Jurkat, Clone E6-1 (cell line): ENCODE data around the gene U2SURP.
"Not testable (repeated sequence)": the region's sequence is repeated elsewhere in the genome, so short reads cannot be mapped to it uniquely, and the experiment has no call there.

ENCODE experiments used
- DNase-seq: peaks from one replicate; pipeline ENCODE4 v3.0.0-alpha.2; 2011; ENCODE audit warnings: low read depth, low spot score
- H3K4me3 ChIP-seq: 2 replicates; pipeline ENCODE4 v1.5.1; 2011; ENCODE audit warnings: mild to moderate bottlenecking, low read length, control low read depth, moderate library complexity

Gene U2SURP

GRCh38 chr3:142975316-142975995, 25.9 kb upstream of the U2SURP start:
- no peak for DNase-seq
- no peak overlapping the region for H3K4me3 ChIP-seq

GRCh38 chr3:142976621-142977398, 24.6 kb upstream of the U2SURP start:
- H3K4me3 ChIP-seq = no peak overlapping the region
- DNase-seq = no peak

- no peak overlapping the region for H3K4me3 ChIP-seq
- no peak for DNase-seq
Measured at GRCh38 chr3:142977399-142977728, 24.0 kb upstream of the U2SURP start.

- no peak for DNase-seq
- no peak overlapping the region for H3K4me3 ChIP-seq
Measured at GRCh38 chr3:142981108-142981507, 20.3 kb upstream of the U2SURP start.

- no peak overlapping the region for H3K4me3 ChIP-seq
- DNase-seq = no peak
Measured at GRCh38 chr3:142982038-142982773, 19.2 kb upstream of the U2SURP start.

GRCh38 chr3:142983318-142983717, 18.1 kb upstream of the U2SURP start:
- no peak for DNase-seq
- no peak overlapping the region for H3K4me3 ChIP-seq

- DNase-seq = no peak
- H3K4me3 ChIP-seq = no peak overlapping the region
Measured at GRCh38 chr3:142984255-142984654, 17.1 kb upstream of the U2SURP start.

- DNase-seq = peak; percentile 55
- H3K4me3 ChIP-seq = no peak overlapping the region
Measured at GRCh38 chr3:142987080-142987700, 14.2 kb upstream of the U2SURP start.

- no peak for DNase-seq
- H3K4me3 ChIP-seq = no peak overlapping the region
Measured at GRCh38 chr3:142987707-142988106, 13.7 kb upstream of the U2SURP start.

GRCh38 chr3:142988221-142988620, 13.1 kb upstream of the U2SURP start:
- DNase-seq, H3K4me3 ChIP-seq: not testable (repeated sequence)

- DNase-seq, H3K4me3 ChIP-seq: not testable (repeated sequence)
Measured at GRCh38 chr3:142988826-142989225, 12.5 kb upstream of the U2SURP start.

GRCh38 chr3:142990721-142991120, 10.6 kb upstream of the U2SURP start:
- no peak for DNase-seq

GRCh38 chr3:142992323-142992722, 9.0 kb upstream of the U2SURP start:
- no peak overlapping the region for H3K4me3 ChIP-seq
- no peak for DNase-seq

More at GRCh38 chr3:142990721-142991120, 10.6 kb upstream of the U2SURP start:
- H3K4me3 ChIP-seq = no peak overlapping the region

GRCh38 chr3:142993958-142994442, 7.4 kb upstream of the U2SURP start:
- H3K4me3 ChIP-seq = no peak overlapping the region
- peak; percentile 72 for DNase-seq

GRCh38 chr3:142997330-142997729, 4.0 kb upstream of the U2SURP start:
- H3K4me3 ChIP-seq = no peak overlapping the region
- no peak for DNase-seq

- no peak overlapping the region for H3K4me3 ChIP-seq
- DNase-seq = no peak
Measured at GRCh38 chr3:142998439-142998838, 2.9 kb upstream of the U2SURP start.

GRCh38 chr3:142999881-143000280, 1.5 kb upstream of the U2SURP start:
- DNase-seq = no peak
- no peak overlapping the region for H3K4me3 ChIP-seq

- no peak for DNase-seq
- H3K4me3 ChIP-seq = peak overlapping the region; percentile 96
Measured at GRCh38 chr3:143000528-143000927, 842 bp upstream of the U2SURP start.

- H3K4me3 ChIP-seq = peak overlapping the region; percentile 96
- no peak for DNase-seq
Measured at GRCh38 chr3:143001034-143001368, 369 bp upstream of the U2SURP start.
